Thoracic aorta (tissue), 2 donors: ENCODE data around the gene SH3GL3. TPM values are rescaled to one million over a fixed set of nuclear protein-coding genes. Genes with fewer than 3 reads are reported as not detected.

Source experiments
- ATAC-seq: fragments of 150-250 bp; one replicate; pipeline ENCODE4 v1.8.0; 2017; ENCODE audit warnings: low read depth; ENCODE audit not compliant: insufficient number of reproducible peaks, low FRiP score
- DNase-seq: peaks from one replicate; pipeline ENCODE4 v3.0.0-alpha.2; 2020; ENCODE audit warnings: low spot score
- H3K27ac ChIP-seq, 2 donors: fragments of 200-600 bp; sonication (generic); 1 replicate in 1 of 2; 2 replicates in 1 of 2; pipeline ENCODE4 v1.5.1; 2016; ENCODE audit warnings: mild to moderate bottlenecking in 2 of 2, moderate library complexity in 2 of 2
- H3K27me3 ChIP-seq: fragments of 200-600 bp; sonication (generic); replicated peaks from 2 replicates; pipeline ENCODE4 v1.6.0; 2016; ENCODE audit warnings: mild to moderate bottlenecking; ENCODE audit not compliant: insufficient read depth
- H3K36me3 ChIP-seq: fragments of 200-600 bp; sonication (generic); one replicate; pipeline ENCODE4 v1.5.1; 2016
- H3K4me1 ChIP-seq, 2 donors: fragments of 200-600 bp; sonication (generic); 1 replicate in 1 of 2; 2 replicates in 1 of 2; pipeline versions ENCODE4 v1.5.1 to v1.6.0; 2016; ENCODE audit warnings: low read depth in 2 of 2, mild to moderate bottlenecking in 1 of 2; ENCODE audit not compliant: control insufficient read depth in 1 of 2
- H3K4me3 ChIP-seq: fragments of 200-600 bp; sonication (generic); 2 replicates; pipeline ENCODE4 v1.5.1; 2016; ENCODE audit warnings: mild to moderate bottlenecking
- H3K9me3 ChIP-seq: fragments of 200-600 bp; sonication (generic); 2 replicates; pipeline ENCODE4 v1.5.1; 2016
- CTCF ChIP-seq: fragments of 200-600 bp; sonication (generic); IDR thresholded peaks from one replicate; pipeline ENCODE4 v1.5.1; 2019; ENCODE audit warnings: antibody characterized with exemption
- total RNA-seq, 2 donors: library from RNA; depleted of rRNA; stranded (reverse); fragments of >200 nt; gene quantifications; one replicate each; pipeline versions ENCODE4 v1.1.0 to v1.2.3, GENCODE V29; 2016

SH3GL3 gene
- total RNA-seq, 2 donors from 2014 or later, result 4.9 TPM; not detected in 1

GRCh38 chr15:83556068-83556467 lies 108.9 kb downstream of the SH3GL3 start:
- Histone ChIP-seq H3K27me3 (no peaks in the 10 kb centered on the region), H3K4me1 (no peaks in the 10 kb centered on the region), H3K4me3 (no peak overlapping the region), H3K9me3 (no peaks in the 10 kb centered on the region), H3K36me3 (no peaks in the 10 kb centered on the region), H3K27ac (no peak overlapping the region)
- TF ChIP-seq CTCF, result no peak
- no peak for ATAC-seq
- DNase-seq, result no peak

GRCh38 chr15:83556754-83557153 lies 109.6 kb downstream of the SH3GL3 start:
- no peaks in the 10 kb centered on the region for H3K36me3 ChIP-seq
- no peaks in the 10 kb centered on the region for H3K9me3 ChIP-seq
- DNase-seq, result no peak

GRCh38 chr15:83558146-83558545 lies 111.0 kb downstream of the SH3GL3 start:
- no peak for TF ChIP-seq CTCF
- no peak overlapping the region for H3K4me3 ChIP-seq

More at GRCh38 chr15:83556754-83557153, 109.6 kb downstream of the SH3GL3 start:
- Histone ChIP-seq H3K27ac (no peak overlapping the region), H3K4me3 (no peak overlapping the region), H3K27me3 (no peaks in the 10 kb centered on the region), H3K4me1 (no peaks in the 10 kb centered on the region)
- no peak for TF ChIP-seq CTCF
- no peak for ATAC-seq

GRCh38 chr15:83559310-83559966 lies 112.3 kb downstream of the SH3GL3 start:
- Histone ChIP-seq H3K27me3 (no peaks in the 10 kb centered on the region), H3K36me3 (no peaks in the 10 kb centered on the region), H3K9me3 (no peaks in the 10 kb centered on the region), H3K4me1 (no peaks in the 10 kb centered on the region), H3K4me3 (no peak overlapping the region), H3K27ac (no peak overlapping the region)
- no peak for DNase-seq
- peak; percentile 76 for TF ChIP-seq CTCF
- ATAC-seq, result no peak

More at GRCh38 chr15:83558146-83558545, 111.0 kb downstream of the SH3GL3 start:
- H3K4me1 ChIP-seq, result no peaks in the 10 kb centered on the region
- no peaks in the 10 kb centered on the region for H3K9me3 ChIP-seq
- DNase-seq, result no peak
- ATAC-seq, result no peak
- no peaks in the 10 kb centered on the region for H3K36me3 ChIP-seq
- no peaks in the 10 kb centered on the region for H3K27me3 ChIP-seq
- H3K27ac ChIP-seq, result no peak overlapping the region

- Histone ChIP-seq H3K36me3 (no peaks in the 10 kb centered on the region), H3K9me3 (no peaks in the 10 kb centered on the region), H3K27ac (no peak overlapping the region), H3K27me3 (no peaks in the 10 kb centered on the region), H3K4me3 (no peak overlapping the region), H3K4me1 (no peaks in the 10 kb centered on the region)
- DNase-seq (no peak), ATAC-seq (no peak)
- TF ChIP-seq CTCF, result no peak
These were observed 114.5 kb downstream of the SH3GL3 start for GRCh38 chr15:83561661-83562060.
